NK-92 (cell line): Measurements from ENCODE around the gene ZNF548.
"Not testable (repeated sequence)": the region's sequence is repeated elsewhere in the genome, so short reads cannot be mapped to it uniquely, and the experiment has no call there.

Experiments used
- DNase-seq: peaks from one replicate; lab custom pipeline; 2025; ENCODE audit not compliant: unreplicated experiment; lab: John Stamatoyannopoulos, UW

The ZNF548 gene

DNA sequence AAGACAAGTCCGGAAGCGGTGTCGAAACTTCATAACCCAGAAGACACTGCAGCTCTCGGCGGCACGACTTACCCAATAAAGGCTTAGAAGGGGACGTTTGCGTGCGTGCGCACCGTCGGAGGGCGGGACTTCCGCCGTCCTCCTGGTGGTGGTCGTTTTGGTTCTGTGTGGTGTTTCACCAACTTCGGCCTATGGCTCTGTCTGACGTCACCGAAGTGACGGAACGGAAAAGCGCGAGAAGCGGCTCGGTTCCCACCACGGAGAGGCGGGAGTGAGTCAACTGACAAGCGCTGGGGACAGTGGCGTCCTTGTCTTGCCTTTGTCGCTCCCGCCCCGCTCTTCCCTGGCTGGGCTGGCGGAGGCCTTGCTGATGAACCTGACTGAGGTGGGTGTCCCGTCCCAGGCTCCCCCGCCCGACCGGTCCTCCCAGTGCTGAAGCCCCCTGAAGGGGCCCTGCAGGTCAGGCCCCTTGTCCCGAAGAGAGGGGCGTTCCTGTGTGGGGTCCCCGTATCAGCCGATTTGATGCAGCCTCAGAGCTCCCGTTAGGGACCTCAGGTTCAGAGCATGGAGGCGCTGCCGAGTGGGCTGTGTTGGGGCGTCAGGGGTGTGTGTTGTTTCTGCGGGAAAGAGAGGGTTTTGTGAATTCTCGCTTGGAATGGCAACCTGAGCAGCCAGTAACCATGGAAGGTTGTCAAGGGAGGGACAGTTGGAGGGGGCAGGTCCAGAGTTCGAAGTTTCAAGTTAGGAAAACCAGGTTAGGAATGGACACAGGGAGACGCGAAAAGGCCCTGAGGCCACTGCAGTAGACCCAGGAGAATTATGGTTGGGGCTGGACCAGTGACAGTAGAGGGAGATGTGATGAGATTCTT is at the start of gene ZNF548:
TSS of gene ZNF548 (plus strand) at position 125 of the 869 bp plus-strand sequence. CDS start at position 371, 246 bp downstream.
- DNase-seq, result peak; percentile 91

DNA sequence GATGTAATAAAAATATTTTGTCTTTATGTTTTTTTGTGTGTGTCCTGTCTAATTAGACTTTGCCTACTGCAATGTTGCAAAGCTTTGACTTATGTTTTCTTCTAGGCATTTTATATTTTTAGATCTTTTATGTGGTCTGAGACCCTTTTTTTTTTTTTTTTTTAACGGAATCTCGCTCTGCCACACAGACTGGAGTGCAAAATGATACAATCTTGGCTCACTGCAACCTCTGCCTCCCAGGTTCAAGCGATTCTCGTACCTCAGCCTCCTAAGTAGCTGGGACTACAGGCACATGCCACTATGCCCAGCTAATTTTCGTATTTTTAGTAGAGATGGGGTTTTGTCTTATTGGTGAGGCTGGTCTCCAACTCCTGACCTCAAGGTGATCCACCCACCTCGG is 47.1 kb upstream of the ZNF548 start:
- DNase-seq, result no peak

DNA sequence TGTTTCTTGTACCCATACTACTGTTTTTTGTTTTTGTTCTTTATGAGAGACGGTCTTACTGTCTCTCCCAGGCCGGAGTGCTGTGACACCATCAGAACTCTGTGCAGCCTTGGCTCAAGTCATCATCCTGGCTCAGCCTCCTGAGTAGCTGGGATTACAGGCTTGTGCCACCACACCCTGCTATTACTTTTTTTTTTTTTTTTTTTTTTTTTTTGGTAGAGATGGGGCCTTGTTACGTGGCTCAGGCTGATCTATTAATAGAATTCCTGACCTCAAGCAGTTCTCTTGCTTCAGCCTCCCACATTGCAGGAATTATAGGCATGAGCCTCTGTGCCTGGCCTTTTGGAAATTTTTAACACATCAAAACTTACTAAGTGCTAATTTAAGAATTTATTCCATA is 41.5 kb upstream of the ZNF548 start:
- DNase-seq, result no peak

DNA sequence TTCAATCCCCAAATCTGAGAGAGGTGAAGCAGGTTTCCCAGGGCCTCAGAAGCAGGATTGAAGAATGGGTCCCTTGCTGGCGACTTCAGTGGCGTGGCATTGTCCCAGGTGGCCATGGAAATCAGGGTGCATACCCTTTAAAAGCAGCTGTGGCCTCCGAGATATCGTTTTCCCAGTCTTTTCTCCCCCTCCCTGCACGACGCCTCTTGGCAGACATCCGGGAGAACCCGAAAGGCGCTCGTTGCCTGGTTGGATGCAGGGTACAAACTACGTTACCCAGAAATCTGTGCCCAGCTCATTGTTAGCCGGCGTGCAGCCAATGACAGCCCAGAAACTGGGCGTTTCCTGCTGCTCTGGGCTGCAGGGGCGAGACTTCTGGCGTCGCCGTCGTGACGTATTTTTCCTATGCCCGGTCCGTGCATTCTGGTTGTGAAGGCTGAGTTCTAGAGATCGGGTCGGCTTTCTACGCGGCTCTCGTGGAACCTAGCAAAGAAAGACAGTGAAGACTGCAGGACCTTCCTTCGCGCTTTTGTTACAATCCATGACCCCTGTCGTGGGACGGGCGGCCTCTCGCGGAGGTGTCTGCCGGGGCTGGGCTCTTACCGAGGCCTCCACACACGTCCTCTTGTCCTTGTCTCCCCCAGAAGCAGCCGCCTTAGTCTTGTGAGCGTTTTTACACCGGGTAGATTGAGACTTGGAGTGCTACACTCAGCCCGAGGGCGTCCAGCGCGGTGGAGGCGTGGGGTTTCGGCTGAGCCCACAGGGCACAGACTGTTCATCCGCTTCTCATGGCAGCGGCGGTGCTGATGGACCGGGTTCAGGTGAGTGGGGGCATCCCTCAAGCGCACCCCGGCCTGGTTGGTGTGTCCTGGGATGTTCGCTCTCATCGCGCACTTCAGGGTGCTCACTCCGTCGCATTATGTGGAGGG is 38.5 kb upstream of the ZNF548 start, which contains the start of gene ZNF304:
TSS of gene ZNF304 (plus strand) at position 395 of the 929 bp plus-strand sequence. CDS start at position 789, 394 bp downstream.
- DNase-seq, result no peak

DNA sequence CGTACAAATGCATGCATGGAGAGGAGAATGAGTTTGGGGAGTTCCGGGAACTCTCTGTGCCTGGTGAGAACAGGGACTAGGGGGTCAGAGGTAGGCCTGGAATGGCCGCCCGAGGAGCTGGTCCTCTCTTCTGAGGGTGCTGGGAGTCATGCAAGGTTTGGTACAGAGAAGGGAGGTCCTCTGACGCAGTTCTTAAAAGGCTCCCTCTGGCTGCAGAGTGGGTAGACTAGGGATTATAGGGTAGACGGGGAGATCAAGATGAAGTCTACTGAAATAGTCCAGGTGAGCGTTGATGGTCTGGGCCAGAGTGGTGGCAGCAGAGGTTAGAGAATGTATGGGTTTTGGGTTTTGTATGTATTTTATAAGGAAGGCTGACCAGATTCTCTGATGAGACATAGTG is 37.8 kb upstream of the ZNF548 start:
- no peak for DNase-seq

DNA sequence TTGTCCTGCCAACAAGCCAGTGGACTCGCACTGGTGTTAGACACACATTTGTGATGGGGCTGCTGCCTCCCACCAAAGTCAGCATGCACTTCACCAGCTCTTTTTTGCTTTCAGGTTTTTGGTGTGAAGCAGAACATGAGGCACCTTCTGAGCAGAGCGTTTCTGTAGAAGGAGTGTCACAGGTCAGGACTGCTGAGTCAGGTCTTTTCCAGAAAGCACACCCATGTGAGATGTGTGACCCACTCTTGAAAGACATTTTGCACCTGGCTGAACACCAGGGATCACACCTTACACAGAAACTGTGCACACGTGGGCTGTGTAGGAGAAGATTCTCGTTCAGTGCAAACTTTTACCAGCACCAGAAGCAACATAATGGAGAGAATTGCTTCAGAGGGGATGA is 33.7 kb upstream of the ZNF548 start:
- DNase-seq, result no peak

DNA sequence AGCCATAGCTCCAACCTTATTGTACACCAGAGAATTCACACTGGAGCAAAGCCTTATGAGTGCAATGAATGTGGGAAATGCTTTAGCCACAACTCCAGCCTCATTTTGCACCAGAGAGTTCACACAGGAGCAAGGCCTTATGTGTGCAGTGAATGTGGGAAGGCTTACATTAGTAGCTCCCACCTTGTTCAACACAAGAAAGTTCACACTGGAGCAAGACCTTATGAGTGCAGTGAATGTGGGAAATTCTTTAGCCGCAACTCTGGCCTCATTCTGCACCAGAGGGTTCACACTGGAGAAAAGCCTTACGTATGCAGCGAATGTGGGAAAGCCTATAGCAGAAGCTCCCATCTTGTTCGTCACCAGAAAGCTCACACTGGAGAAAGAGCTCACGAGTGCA is 32.2 kb upstream of the ZNF548 start:
- DNase-seq, result no peak

DNA sequence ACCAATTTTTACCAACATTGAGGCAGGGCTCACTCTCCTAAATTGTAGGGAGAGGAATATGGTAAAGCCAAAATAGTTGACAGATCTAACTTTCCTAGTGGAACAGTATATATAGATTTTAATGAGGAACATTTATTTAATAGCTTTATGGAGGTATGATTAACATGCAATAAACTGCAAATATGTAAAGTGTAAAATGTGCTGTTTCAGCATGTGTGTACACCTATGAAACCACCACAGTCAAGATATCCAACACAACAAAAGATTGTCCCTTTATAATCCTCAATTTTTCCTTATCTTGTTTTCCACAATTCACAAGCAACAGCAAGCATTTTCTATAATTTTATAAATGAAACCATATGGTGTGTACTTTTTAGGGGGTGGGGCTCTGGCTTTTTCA is 30.4 kb upstream of the ZNF548 start:
- DNase-seq, result no peak

DNA sequence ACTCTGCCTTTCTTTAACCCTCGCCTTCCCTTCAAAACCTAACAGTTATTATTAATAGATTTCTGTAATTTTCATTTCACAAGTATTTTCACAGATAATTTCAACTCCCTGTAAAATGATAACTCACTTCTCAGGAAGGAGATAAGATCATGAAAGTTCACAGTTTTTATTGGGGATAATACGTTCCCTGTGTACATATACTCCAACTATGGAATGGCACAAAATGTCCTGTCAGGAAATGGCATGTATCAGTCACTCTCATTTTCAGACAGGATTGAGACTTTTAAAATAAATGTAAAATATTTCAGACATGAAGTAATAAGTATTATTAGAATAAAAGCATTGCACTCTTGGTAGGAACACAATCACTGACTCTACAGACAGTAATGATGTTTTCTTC is 27.2 kb upstream of the ZNF548 start:
- no peak for DNase-seq

DNA sequence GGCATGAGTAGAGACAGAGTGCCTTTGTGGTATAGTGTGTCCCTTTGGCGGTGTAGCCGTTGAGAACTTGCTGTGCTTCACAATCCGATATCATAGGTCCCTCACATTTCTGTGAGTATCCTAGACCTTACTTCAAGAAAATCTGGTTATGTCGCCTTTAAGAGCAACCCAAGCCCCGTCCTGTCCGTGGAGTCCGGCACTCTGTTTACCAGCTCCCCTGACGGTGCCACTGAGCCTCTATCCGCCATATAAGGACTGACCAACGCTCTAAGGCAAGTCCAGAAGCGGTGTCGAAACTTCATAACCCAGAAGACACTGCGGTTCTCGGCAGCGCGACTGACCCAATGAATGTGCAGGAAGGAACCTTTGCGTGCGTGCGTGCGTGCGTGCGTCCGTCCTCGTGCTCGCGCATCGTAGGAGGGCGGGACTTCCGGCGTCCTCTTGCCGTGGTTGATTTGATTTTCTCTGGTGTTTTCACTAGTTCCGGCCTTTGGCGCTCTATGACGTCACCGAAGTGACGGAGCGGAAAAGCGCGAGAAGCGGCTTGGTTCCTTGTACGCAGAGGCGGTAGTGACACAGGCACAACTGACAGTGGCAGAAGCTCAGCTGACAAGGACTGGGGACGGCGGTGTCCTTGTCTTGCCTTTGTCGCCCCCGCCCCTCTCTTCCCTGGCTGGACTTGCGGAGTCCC is 26.5 kb upstream of the ZNF548 start, which contains the start of the genes TRAPPC2B and ZNF547:
TSS of gene TRAPPC2B (plus strand) at position 555 of the 691 bp plus-strand sequence. CDS start 1,283 bp downstream, outside the sequence.
TSS of gene ZNF547 (plus strand) at position 555 of the 691 bp plus-strand sequence. CDS start 5,005 bp downstream, outside the sequence.
- DNase-seq, result peak; percentile 94

DNA sequence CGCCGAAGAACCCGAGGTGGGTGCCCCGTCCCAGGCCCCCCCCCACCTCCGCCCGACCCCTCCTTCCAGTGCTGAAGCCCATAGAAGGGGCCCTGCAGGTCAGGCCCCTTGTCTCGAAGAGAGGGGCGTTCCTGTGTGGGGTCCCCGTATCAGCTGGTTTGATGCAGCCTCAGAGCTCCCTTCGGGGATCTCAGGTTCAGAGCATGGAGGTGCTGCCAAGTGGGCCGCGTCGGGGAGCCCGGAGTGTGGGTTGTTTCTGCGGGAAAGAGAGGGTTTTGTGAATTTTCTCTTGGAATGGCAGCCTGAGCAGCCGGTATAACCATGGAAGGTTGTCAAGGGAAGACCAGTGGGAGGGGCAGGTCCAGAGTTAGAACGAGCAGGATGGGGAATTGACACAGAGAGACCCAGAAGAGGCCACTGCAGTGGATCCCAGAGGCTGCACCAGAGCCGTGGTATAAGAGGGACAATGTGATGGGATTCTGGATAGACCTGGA is 25.9 kb upstream of the ZNF548 start:
- DNase-seq, result no peak

DNA sequence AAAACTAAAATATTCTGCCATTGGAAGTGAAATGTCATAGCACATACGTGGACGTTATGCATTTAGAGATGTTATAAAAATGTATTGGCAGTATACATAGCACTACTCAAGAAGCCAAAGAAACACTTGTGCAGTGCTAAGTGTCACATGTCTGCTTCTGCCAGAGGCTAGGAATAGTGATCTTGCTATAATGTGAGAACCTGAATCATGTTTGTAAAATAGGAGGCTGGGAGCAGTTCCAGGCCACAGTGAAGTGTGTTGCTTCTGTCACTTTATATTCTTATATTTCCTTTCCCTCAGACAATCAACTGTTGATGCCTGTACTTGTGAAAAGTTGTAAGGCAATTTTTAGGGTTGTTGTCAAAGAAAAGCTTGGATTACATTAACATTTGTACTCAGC is 22.9 kb upstream of the ZNF548 start:
- DNase-seq, result no peak

DNA sequence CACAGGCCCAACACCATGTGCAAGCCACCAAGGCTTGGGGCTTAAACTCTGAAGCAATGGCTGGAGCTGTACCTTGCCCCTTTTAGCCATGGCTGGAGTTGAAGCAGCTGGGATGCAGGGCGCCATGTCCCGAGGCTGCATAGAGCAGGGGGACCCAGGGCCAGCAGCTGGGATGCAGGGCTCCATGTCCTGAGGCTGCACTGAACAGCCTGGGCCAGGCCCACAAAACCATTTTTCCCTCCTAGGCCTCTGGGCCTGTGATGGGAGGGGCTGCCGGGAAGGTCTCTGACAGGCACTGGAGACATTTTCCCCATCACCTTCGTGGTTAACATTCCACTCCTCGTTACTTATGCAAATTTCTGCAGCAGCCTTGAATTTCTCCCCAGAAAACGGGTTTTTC is 15.5 kb upstream of the ZNF548 start:
- no peak for DNase-seq

DNA sequence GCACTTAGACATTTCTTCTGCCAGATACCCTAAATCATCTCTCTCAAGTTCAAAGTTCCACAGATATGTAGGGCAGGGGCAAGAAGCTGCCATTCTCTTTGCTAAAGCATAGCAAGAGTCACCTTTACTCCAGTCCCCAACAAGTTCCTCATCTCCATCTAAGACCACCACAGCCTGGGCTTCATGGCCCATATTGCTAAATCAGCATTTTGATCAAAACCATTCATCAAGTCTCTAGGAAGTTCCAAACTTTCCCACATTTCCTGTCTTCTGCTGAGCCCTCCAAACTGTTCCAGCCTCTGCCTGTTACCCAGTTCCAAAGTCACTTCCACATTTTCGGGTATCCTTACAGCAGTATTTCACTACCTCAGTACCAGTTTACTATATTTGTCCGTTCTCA is 15.0 kb upstream of the ZNF548 start:
- not testable (repeated sequence) for DNase-seq

DNA sequence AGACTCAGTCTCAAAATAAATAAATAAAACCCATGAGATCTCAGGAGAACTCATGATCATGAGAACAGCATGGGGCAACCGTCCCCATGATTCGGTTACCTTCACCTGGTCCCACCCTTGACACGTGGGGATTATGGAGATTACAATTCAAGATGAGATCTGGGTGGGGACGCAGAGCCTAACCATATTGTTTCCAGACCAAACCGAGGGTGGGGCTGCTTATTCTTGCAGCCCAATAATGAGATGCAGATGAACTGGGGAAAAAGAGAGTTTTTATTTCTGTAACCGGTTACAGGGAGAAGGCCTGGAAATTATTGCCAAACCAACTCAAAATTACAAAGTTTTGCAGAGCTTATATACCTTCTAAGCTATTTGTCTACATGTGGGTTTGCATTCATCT is 13.5 kb upstream of the ZNF548 start:
- no peak for DNase-seq

DNA sequence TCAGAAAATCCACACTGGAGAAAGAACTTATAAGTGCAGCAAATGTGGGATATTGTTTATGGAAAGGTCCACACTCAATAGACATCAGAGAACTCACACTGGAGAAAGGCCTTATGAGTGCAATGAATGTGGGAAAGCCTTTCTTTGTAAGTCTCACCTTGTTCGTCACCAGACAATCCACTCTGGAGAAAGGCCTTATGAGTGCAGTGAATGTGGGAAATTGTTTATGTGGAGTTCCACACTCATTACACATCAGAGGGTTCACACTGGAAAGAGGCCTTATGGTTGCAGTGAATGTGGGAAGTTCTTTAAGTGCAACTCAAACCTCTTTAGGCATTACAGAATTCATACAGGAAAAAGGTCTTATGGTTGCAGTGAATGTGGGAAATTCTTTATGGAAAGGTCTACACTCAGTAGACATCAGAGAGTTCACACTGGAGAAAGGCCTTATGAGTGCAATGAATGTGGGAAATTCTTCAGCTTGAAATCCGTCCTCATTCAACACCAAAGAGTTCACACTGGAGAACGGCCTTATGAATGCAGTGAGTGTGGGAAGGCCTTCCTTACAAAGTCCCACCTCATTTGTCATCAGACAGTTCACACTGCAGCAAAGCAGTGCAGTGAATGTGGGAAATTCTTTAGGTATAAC is 12.0 kb upstream of the ZNF548 start:
- no peak for DNase-seq

DNA sequence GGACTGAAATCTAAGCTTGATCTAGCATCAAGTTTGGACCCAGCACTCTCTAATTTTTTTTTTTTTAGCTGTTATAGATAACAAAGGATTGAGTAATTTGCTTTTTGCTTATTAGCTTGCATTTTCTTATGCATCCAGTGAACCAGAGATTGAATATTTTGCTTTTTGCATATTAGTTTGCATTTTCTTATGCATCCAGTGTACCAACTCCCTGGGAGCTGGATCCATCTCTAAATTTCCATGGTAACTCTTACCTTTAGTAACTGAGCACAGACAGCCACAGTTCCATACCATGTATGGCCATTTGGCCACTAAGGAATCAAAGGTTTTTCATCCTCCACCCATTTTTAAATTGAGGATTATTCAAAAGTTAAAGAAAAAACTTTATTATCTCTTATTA is 8.7 kb upstream of the ZNF548 start:
- DNase-seq, result no peak

DNA sequence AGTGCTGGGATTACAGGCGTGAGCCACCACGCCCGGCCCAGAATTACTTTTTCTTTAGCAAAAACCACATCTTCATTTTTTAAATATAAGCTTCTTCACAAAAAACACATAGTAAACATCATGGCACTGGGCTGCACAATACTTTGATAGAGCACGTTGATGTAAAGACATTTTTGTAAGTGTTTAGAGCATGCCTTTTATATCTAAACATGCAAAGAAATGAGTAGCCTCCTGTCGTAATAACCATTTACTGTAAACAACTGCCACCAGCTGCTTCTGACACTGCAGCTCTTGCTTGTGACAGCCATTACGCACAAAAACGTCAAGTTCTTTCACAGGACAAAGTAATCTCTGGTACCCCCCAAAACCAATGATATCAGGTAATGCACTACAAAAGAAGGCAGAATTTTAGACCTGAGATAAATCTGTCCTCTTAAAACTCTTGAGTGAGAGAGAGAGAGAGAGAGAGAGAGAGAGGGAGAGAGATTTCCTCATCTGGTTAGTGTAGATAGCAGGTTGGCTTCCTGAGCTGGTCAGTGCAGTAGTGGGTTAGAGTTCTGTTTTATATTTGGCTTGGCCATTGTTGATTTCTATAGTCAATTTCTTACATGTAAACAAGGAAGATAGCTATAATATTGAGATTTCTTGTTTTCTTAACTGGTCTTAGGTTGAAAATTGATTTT is 6.7 kb upstream of the ZNF548 start:
- DNase-seq, result no peak

DNA sequence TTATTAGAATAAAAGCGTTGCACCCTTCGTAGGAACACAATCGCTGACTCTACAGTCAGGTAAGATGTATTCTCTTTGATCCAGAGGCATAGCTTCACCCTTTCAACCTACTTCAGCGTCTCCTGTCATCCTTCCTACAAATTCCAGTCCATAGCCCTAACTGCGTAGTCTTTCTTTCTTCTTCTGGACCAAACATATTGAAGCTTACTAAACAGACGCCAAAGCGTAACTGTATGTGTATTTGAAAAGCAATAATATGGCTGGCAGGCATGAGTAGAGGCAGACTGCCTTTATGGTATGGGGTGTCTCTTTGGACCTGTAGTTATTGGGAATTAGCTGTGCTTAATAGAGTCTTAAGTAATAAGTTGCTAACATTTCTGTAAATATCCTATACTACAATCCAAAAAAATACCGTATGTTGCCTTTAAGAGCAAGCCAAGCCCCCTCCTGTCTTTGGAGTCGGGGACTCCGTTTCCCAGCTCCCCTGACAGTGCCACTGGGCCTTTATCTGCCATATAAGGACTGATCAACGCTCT is 392 bp upstream of the ZNF548 start:
- DNase-seq, result no peak
